ENCODE results near the gene PPP1R12A.

DNA sequence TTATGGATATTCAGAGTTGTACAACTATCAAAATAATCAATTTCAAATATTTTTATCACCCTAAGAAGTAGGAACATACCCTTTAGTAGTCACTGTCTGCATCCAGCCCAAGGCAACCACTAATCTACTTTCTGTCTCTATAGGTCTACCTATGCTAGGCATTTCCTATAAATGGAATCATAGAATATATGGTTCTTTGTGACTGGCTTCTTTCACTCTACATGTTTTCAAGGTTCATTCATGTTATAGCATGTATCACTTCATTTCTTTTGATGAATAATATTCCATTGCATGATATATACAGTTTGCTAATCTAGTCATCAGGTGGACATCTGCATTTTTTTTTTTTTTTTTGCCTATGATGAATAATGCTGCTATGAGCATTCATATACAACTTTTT is 112.4 kb downstream of the PPP1R12A start:
- TF ChIP-seq, protein P1, sequence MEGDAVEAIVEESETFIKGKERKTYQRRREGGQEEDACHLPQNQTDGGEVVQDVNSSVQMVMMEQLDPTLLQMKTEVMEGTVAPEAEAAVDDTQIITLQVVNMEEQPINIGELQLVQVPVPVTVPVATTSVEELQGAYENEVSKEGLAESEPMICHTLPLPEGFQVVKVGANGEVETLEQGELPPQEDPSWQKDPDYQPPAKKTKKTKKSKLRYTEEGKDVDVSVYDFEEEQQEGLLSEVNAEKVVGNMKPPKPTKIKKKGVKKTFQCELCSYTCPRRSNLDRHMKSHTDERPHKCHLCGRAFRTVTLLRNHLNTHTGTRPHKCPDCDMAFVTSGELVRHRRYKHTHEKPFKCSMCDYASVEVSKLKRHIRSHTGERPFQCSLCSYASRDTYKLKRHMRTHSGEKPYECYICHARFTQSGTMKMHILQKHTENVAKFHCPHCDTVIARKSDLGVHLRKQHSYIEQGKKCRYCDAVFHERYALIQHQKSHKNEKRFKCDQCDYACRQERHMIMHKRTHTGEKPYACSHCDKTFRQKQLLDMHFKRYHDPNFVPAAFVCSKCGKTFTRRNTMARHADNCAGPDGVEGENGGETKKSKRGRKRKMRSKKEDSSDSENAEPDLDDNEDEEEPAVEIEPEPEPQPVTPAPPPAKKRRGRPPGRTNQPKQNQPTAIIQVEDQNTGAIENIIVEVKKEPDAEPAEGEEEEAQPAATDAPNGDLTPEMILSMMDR (IDR thresholded peaks at IDR 0.05 in 2 of 3, conservative IDR thresholded peaks at IDR 0.05 in 1 of 3; ENCODE audit: borderline replicate concordance in 1 of 3, insufficient read depth in 1 of 3, low read depth in 2 of 3, low read length in 2 of 3): no peak
- TF ChIP-seq SP1 (IDR thresholded peaks at IDR 0.05; ENCODE audit: low read depth) (no peak), POLR2A (IDR thresholded peaks at IDR 0.05; ENCODE audit: borderline replicate concordance, extremely low read depth, insufficient read depth, insufficient read length) (no peak)
